H9 (cell line): ENCODE measurements around the gene TSPYL2. TPM values are rescaled to one million over a fixed set of nuclear protein-coding genes. Genes with fewer than 3 reads are reported as not detected.

Source experiments
- DNase-seq: peaks from one replicate; pipeline ENCODE4 v3.0.0-alpha.2; 2017
- H2AFZ ChIP-seq: one replicate; pipeline ENCODE4 v1.6.1; 2013; ENCODE audit warnings: mild to moderate bottlenecking, low read length, control low read depth, moderate library complexity
- H2AK5ac ChIP-seq: 2 replicates; pipeline ENCODE4 v1.6.1; 2013; ENCODE audit warnings: low read length, control low read depth, mixed read lengths; ENCODE audit not compliant: insufficient read length
- H2BK120ac ChIP-seq: one replicate; pipeline ENCODE4 v1.6.1; 2013; ENCODE audit warnings: low read depth, mild to moderate bottlenecking, low read length, control low read depth, inconsistent platforms; ENCODE audit not compliant: poor library complexity, severe bottlenecking
- H2BK12ac ChIP-seq: 2 replicates; pipeline ENCODE4 v1.6.1; 2013; ENCODE audit warnings: low read length, control low read depth, mixed read lengths, low read depth; ENCODE audit not compliant: insufficient read length
- H2BK15ac ChIP-seq: 2 replicates; pipeline ENCODE4 v1.6.1; 2013; ENCODE audit warnings: low read depth, low read length, control low read depth
- H2BK20ac ChIP-seq: one replicate; pipeline ENCODE4 v1.6.1; 2013; ENCODE audit warnings: low read depth, mild to moderate bottlenecking, low read length, control low read depth, inconsistent platforms; ENCODE audit not compliant: poor library complexity, severe bottlenecking
- H2BK5ac ChIP-seq: 2 replicates; pipeline ENCODE4 v1.6.1; 2013; ENCODE audit warnings: low read length, control low read depth, mixed read lengths; ENCODE audit not compliant: insufficient read length
- H3K14ac ChIP-seq: 2 replicates; pipeline ENCODE4 v1.6.1; 2013; ENCODE audit warnings: low read length, control low read depth; ENCODE audit not compliant: insufficient read depth
- H3K18ac ChIP-seq: 2 replicates; pipeline ENCODE4 v1.6.1; 2013; ENCODE audit warnings: low read depth, mild to moderate bottlenecking, mixed read lengths, low read length, control low read depth; ENCODE audit not compliant: insufficient read length
- H3K23ac ChIP-seq: 2 replicates; pipeline ENCODE4 v1.6.1; 2013; ENCODE audit warnings: low read length, control low read depth, mixed read lengths, low read depth; ENCODE audit not compliant: insufficient read length
- H3K23me2 ChIP-seq: 2 replicates; pipeline ENCODE4 v1.6.1; 2013; ENCODE audit warnings: low read depth, mild to moderate bottlenecking, mixed read lengths, low read length, control low read depth; ENCODE audit not compliant: insufficient read length, poor library complexity, severe bottlenecking
- H3K27ac ChIP-seq: 2 replicates; pipeline ENCODE4 v1.5.1; 2013; ENCODE audit warnings: low read length, control low read depth, mixed read lengths, low read depth; ENCODE audit not compliant: insufficient read length
- H3K27me3 ChIP-seq: 2 replicates; pipeline ENCODE4 v1.6.1; 2013; ENCODE audit warnings: low read length, control low read depth, inconsistent platforms; ENCODE audit not compliant: insufficient read depth
- H3K4ac ChIP-seq: 2 replicates; pipeline ENCODE4 v1.6.1; 2013; ENCODE audit warnings: low read depth, mild to moderate bottlenecking, control low read depth, inconsistent platforms, low read length, moderate library complexity
- H3K4me1 ChIP-seq: 2 replicates; pipeline ENCODE4 v1.6.1; 2013; ENCODE audit warnings: low read length, control low read depth, inconsistent platforms; ENCODE audit not compliant: insufficient read depth
- H3K4me2 ChIP-seq: 2 replicates; pipeline ENCODE4 v1.6.1; 2013; ENCODE audit warnings: low read length, control low read depth, mixed read lengths; ENCODE audit not compliant: insufficient read length, insufficient read depth
- H3K56ac ChIP-seq: 2 replicates; pipeline ENCODE4 v1.6.1; 2013; ENCODE audit warnings: low read depth, mild to moderate bottlenecking, mixed read lengths, low read length, control low read depth; ENCODE audit not compliant: insufficient read length
- H3K79me1 ChIP-seq: 2 replicates; pipeline ENCODE4 v1.6.1; 2013; ENCODE audit warnings: low read depth, mild to moderate bottlenecking, moderate library complexity, low read length, control low read depth, inconsistent platforms; ENCODE audit not compliant: insufficient read depth, poor library complexity, severe bottlenecking
- H3K79me2 ChIP-seq: 2 replicates; pipeline ENCODE4 v1.6.1; 2013; ENCODE audit warnings: low read length, control low read depth, inconsistent platforms; ENCODE audit not compliant: insufficient read depth
- H3K9ac ChIP-seq: 2 replicates; pipeline ENCODE4 v1.6.1; 2013; ENCODE audit warnings: low read length, control low read depth, mixed read lengths; ENCODE audit not compliant: insufficient read length; ENCODE audit errors: extremely low read depth
- H3K9me3 ChIP-seq: one replicate; pipeline ENCODE4 v1.6.1; 2013; ENCODE audit warnings: low read depth, low read length, inconsistent platforms; ENCODE audit not compliant: control insufficient read depth
- H3T11ph ChIP-seq: one replicate; pipeline ENCODE4 v1.6.1; 2013; ENCODE audit warnings: mild to moderate bottlenecking, low read length, control low read depth, inconsistent platforms
- H4K20me1 ChIP-seq: one replicate; pipeline ENCODE4 v1.6.1; 2013; ENCODE audit not compliant: control insufficient read depth, insufficient read length, insufficient read depth
- H4K5ac ChIP-seq: 2 replicates; pipeline ENCODE4 v1.6.1; 2013; ENCODE audit warnings: low read depth, mild to moderate bottlenecking, mixed read lengths, low read length, control low read depth; ENCODE audit not compliant: insufficient read length
- H4K8ac ChIP-seq: replicated peaks from 2 replicates; pipeline ENCODE4 v1.6.1; 2013; ENCODE audit warnings: low read length, control low read depth, mixed read lengths, low read depth; ENCODE audit not compliant: insufficient read length
- H4K91ac ChIP-seq: 2 replicates; pipeline ENCODE4 v1.6.1; 2013; ENCODE audit warnings: low read depth, mild to moderate bottlenecking, moderate library complexity, mixed read lengths, low read length, control low read depth; ENCODE audit not compliant: insufficient read length
- H3K27ac Mint-ChIP-seq, 3 experiments: 2 replicates in 2 of 3; 3 replicates in 1 of 3; pipeline ENCODE4 v1.8.0; 2020 to 2021; ENCODE audit warnings: mixed read lengths in 3 of 3, mild to moderate bottlenecking in 1 of 3, moderate library complexity in 1 of 3
- H3K27me3 Mint-ChIP-seq: 2 replicates; pipeline ENCODE4 v1.8.0; 2021; ENCODE audit warnings: low read depth, mild to moderate bottlenecking, moderate library complexity, mixed read lengths
- H3K36me3 Mint-ChIP-seq, 3 experiments: 2 replicates in 2 of 3; 3 replicates in 1 of 3; pipeline ENCODE4 v1.8.0; 2020 to 2021; ENCODE audit warnings: low read depth in 3 of 3, mixed read lengths in 3 of 3; ENCODE audit not compliant: insufficient read depth in 1 of 3
- H3K4me1 Mint-ChIP-seq, 2 experiments: 2 replicates each; pipeline ENCODE4 v1.8.0; 2020; ENCODE audit warnings: mixed read lengths in 2 of 2
- H3K4me3 Mint-ChIP-seq, 2 experiments: 2 replicates in 1 of 2; 3 replicates in 1 of 2; pipeline ENCODE4 v1.8.0; 2020 to 2021; ENCODE audit warnings: mild to moderate bottlenecking in 2 of 2, mixed read lengths in 2 of 2, moderate library complexity in 1 of 2
- H3K9me3 Mint-ChIP-seq, 2 experiments: 2 replicates in 1 of 2; 3 replicates in 1 of 2; pipeline ENCODE4 v1.8.0; 2020; ENCODE audit warnings: mild to moderate bottlenecking in 2 of 2, mixed read lengths in 2 of 2, moderate library complexity in 1 of 2
- WGBS: extraction: QIAGEN DNeasy Blood & Tissue Kit; methylation state at CpG from one replicate; pipeline ENCODE4 v1.1.7; 2013; ENCODE audit warnings: missing lambda C conversion rate, low lambda C conversion rate, mixed read lengths; ENCODE audit not compliant: insufficient read length; ENCODE audit errors: extremely low coverage; 5-methylcytosine and 5-hydroxymethylcytosine counted together
- total RNA-seq: library from RNA; stranded (reverse); gene quantifications from 2 replicates; pipeline ENCODE4 v1.2.1, GENCODE V29; 2021
- TF ChIP-seq, protein P1 (sequence below): fragments of 200-600 bp; sonication (generic); conservative IDR thresholded peaks from 3 replicates; pipeline ENCODE4 v1.8.0; 2021; ENCODE audit warnings: antibody characterized with exemption, mild to moderate bottlenecking

Gene TSPYL2
- total RNA-seq, 1 experiment from 2014 or later, result 24.6 TPM

DNA sequence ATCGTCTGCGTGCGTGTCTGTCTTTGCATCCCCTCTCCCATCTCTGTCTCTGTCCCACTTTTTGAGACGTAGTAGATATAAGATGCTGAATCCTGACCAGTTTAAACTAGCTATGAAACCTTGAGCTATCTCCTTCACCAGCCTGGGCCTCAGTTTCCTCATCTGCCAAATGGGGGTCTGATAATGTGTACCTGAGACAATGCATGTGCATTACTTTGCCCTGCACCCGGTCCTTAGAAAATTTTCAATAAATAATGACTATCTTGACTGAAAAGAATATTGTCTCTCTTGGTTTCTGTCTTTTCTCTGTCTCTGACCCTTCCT is 12.4 kb downstream of the TSPYL2 start:
- Histone ChIP-seq H3K23ac (no peak overlapping the region), H3K79me1 (no peaks in the 10 kb centered on the region), H2AK5ac (no peak overlapping the region), H4K20me1 (no peaks in the 10 kb centered on the region), H2BK20ac (no peak overlapping the region), H3K27ac (no peak overlapping the region), H3K14ac (no peak overlapping the region), H3K4ac (no peak overlapping the region), H2BK15ac (no peak overlapping the region), H4K91ac (no peak overlapping the region), H2BK120ac (no peak overlapping the region), H3K79me2 (no peaks in the 10 kb centered on the region), H2BK5ac (no peak overlapping the region), H3K9me3 (peaks cover 27% of the 10 kb centered on the region), H2BK12ac (no peak overlapping the region), H3K56ac (no peak overlapping the region), H4K5ac (no peak overlapping the region), H3K4me1 (no peaks in the 10 kb centered on the region), H4K8ac (no peak overlapping the region), H3K9ac (peak overlapping the region; percentile 55), H3K27me3 (no peaks in the 10 kb centered on the region), H3K18ac (no peak overlapping the region), H3K23me2 (peaks cover 3% of the 10 kb centered on the region), H2AFZ (no peak overlapping the region), H3K4me2 (peak overlapping the region; percentile 78), H3T11ph (no peak overlapping the region)
- Mint-ChIP-seq H3K27me3 (no peaks in the 10 kb centered on the region; the same call in 1 of the 2 replicates), H3K4me3 (peak overlapping the region; percentile 87 to 93), H3K27ac (peak overlapping the region in 1 of 3 experiments; percentile 85; a peak in 3 of 7 replicates), H3K36me3 (peaks cover 4 to 6% (median 4%) of the 10 kb centered on the region in 3 experiments; a peak in 6 of 7 replicates), H3K9me3 (peaks cover 51 to 67% of the 10 kb centered on the region in 2 experiments), H3K4me1 (peaks cover 0 to 4% of the 10 kb centered on the region in 2 experiments; a peak in 1 of 4 replicates)
- no peak for DNase-seq
- WGBS, result no CpG with 5 or more reads among the region's 5 CpGs
- TF ChIP-seq, protein P1, sequence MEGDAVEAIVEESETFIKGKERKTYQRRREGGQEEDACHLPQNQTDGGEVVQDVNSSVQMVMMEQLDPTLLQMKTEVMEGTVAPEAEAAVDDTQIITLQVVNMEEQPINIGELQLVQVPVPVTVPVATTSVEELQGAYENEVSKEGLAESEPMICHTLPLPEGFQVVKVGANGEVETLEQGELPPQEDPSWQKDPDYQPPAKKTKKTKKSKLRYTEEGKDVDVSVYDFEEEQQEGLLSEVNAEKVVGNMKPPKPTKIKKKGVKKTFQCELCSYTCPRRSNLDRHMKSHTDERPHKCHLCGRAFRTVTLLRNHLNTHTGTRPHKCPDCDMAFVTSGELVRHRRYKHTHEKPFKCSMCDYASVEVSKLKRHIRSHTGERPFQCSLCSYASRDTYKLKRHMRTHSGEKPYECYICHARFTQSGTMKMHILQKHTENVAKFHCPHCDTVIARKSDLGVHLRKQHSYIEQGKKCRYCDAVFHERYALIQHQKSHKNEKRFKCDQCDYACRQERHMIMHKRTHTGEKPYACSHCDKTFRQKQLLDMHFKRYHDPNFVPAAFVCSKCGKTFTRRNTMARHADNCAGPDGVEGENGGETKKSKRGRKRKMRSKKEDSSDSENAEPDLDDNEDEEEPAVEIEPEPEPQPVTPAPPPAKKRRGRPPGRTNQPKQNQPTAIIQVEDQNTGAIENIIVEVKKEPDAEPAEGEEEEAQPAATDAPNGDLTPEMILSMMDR, result no peak
